Measurements from ENCODE around the gene KLHDC8A. TPM values are rescaled to one million over a fixed set of nuclear protein-coding genes. Genes with fewer than 3 reads are reported as not detected.
A peak's percentile ranks its signal among the peaks of the same experiment; 100 is the strongest.

Gene KLHDC8A
- total and polyA plus RNA-seq, 8 donors = 0.28 to 5.4 (median 0.81) TPM

GRCh38 chr1:205343431-205344065 lies 13.2 kb downstream of the KLHDC8A start:
- DNase-seq = peak in 2 of 6 donors; percentile 56 to 85
- no peak for TF ChIP-seq CTCF (IDR thresholded peaks at IDR 0.05)
- Histone ChIP-seq H3K4me3 (peak overlapping the region in 3 of 4 donors; percentile 18 to 46 (median 23)), H3K9me3 (no peaks in the 10 kb centered on the region), H3K27ac (no peak overlapping the region), H3K27me3 (no peaks in the 10 kb centered on the region), H3K36me3 (no peaks in the 10 kb centered on the region), H3K4me1 (peaks cover 0 to 10% (median 9%) of the 10 kb centered on the region in 3 donors)
- peak; percentile 19 to 59 (median 42) for ATAC-seq
- no peak for FAIRE-seq
- WGBS, 2 donors = 13 to 14% methylated on average over 27 to 63 of the region's 63 CpGs
- intact Hi-C loops (cut with DNase I) = no loop called here

- DNase-seq = peak in 1 of 6 donors; percentile 32
- no peaks in the 10 kb centered on the region for H3K36me3 ChIP-seq
- peaks cover 0 to 10% (median 9%) of the 10 kb centered on the region in 3 donors for H3K4me1 ChIP-seq
- H3K27ac ChIP-seq = no peak overlapping the region
- no peaks in the 10 kb centered on the region for H3K9me3 ChIP-seq
- H3K27me3 ChIP-seq = no peaks in the 10 kb centered on the region
- no peak for TF ChIP-seq CTCF (IDR thresholded peaks at IDR 0.05)
- intact Hi-C loops (cut with DNase I) = no loop called here
- no peak for ATAC-seq
- H3K4me3 ChIP-seq = peak overlapping the region in 1 of 4 donors; percentile 46
- FAIRE-seq = no peak
- WGBS, 2 donors = 87 to 89% methylated on average over 11 to 12 of the region's 12 CpGs
Measured at GRCh38 chr1:205342986-205343385, 13.7 kb downstream of the KLHDC8A start.

- H3K27ac ChIP-seq = no peak overlapping the region
- 89 to 90% methylated on average over 1 of the region's 1 CpG for WGBS, 2 donors
Measured at GRCh38 chr1:205340676-205341075, 16.0 kb downstream of the KLHDC8A start.

GRCh38 chr1:205339717-205340116 lies 17.0 kb downstream of the KLHDC8A start:
- Histone ChIP-seq H3K27me3 (no peaks in the 10 kb centered on the region), H3K9me3 (no peaks in the 10 kb centered on the region), H3K27ac (no peak overlapping the region), H3K4me1 (peaks cover 0 to 10% (median 9%) of the 10 kb centered on the region in 3 donors), H3K36me3 (no peaks in the 10 kb centered on the region), H3K4me3 (no peak overlapping the region)
- FAIRE-seq (no peak), DNase-seq (peak in 1 of 6 donors; percentile 33), ATAC-seq (no peak)
- intact Hi-C loops (cut with DNase I) = loop anchor here in 2 of 3 donors (5.0 to 10.0 kb wide), 6 partner anchors 88 to 305 kb away; no protein-coding TSS in a partner anchor
- no peak for TF ChIP-seq CTCF (IDR thresholded peaks at IDR 0.05)
- 86 to 92% methylated on average over 1 to 4 of the region's 4 CpGs for WGBS, 2 donors

More at GRCh38 chr1:205340676-205341075, 16.0 kb downstream of the KLHDC8A start:
- Histone ChIP-seq H3K4me1 (peaks cover 0 to 10% (median 9%) of the 10 kb centered on the region in 3 donors), H3K9me3 (no peaks in the 10 kb centered on the region), H3K27me3 (no peaks in the 10 kb centered on the region), H3K36me3 (no peaks in the 10 kb centered on the region), H3K4me3 (no peak overlapping the region)
- TF ChIP-seq CTCF (IDR thresholded peaks at IDR 0.05) = no peak
- ATAC-seq (no peak), DNase-seq (no peak), FAIRE-seq (no peak)
- intact Hi-C loops (cut with DNase I) = no loop called here

GRCh38 chr1:205339197-205339702 lies 17.5 kb downstream of the KLHDC8A start:
- intact Hi-C loops (cut with DNase I) = loop anchor here in 2 of 3 donors (5.0 to 10.0 kb wide), 6 partner anchors 88 to 306 kb away; no protein-coding TSS in a partner anchor
- no peak overlapping the region for H3K4me3 ChIP-seq
- peak in 1 of 6 donors; percentile 25 for DNase-seq
- no peak for FAIRE-seq
- WGBS, 2 donors = 86% methylated on average over 21 of the region's 21 CpGs
- no peak for TF ChIP-seq CTCF (IDR thresholded peaks at IDR 0.05)
- H3K27ac ChIP-seq = no peak overlapping the region
- H3K36me3 ChIP-seq = no peaks in the 10 kb centered on the region
- no peaks in the 10 kb centered on the region for H3K9me3 ChIP-seq
- no peak for ATAC-seq
- peaks cover 0 to 7% (median 7%) of the 10 kb centered on the region in 3 donors for H3K4me1 ChIP-seq
- no peaks in the 10 kb centered on the region for H3K27me3 ChIP-seq
